WI38 (cell line): ENCODE measurements around the gene ZNF775.
"Not testable (repeated sequence)": the region's sequence is repeated elsewhere in the genome, so short reads cannot be mapped to it uniquely, and the experiment has no call there.

Experiments used
- H3K4me3 ChIP-seq: 2 replicates; pipeline ENCODE4 v1.5.1; 2011; ENCODE audit warnings: low read depth, mild to moderate bottlenecking, control low read depth, low read length
- CTCF ChIP-seq: IDR thresholded peaks from 2 replicates; pipeline ENCODE4 v1.5.1; 2012; ENCODE audit warnings: low read depth, mild to moderate bottlenecking, control low read depth, low read length

The ZNF775 gene

GRCh38 chr7:150383710-150384397 is 4.7 kb downstream of the ZNF775 start:
- H3K4me3 ChIP-seq: no peak overlapping the region

GRCh38 chr7:150384406-150385301 is 5.5 kb downstream of the ZNF775 start:
- H3K4me3 ChIP-seq: no peak overlapping the region
- TF ChIP-seq CTCF: no peak

More at GRCh38 chr7:150383710-150384397, 4.7 kb downstream of the ZNF775 start:
- no peak for TF ChIP-seq CTCF

GRCh38 chr7:150385302-150385723 is 6.2 kb downstream of the ZNF775 start:
- no peak for TF ChIP-seq CTCF

GRCh38 chr7:150385884-150386283 is 6.8 kb downstream of the ZNF775 start:
- H3K4me3 ChIP-seq: not testable (repeated sequence)

More at GRCh38 chr7:150385302-150385723, 6.2 kb downstream of the ZNF775 start:
- no peak overlapping the region for H3K4me3 ChIP-seq

- no peak overlapping the region for H3K4me3 ChIP-seq
- no peak for TF ChIP-seq CTCF
These were observed 9.2 kb downstream of the ZNF775 start for GRCh38 chr7:150388306-150388705.

- no peak overlapping the region for H3K4me3 ChIP-seq
- TF ChIP-seq CTCF: peak; percentile 59
These were observed 9.8 kb downstream of the ZNF775 start for GRCh38 chr7:150388709-150389531.

GRCh38 chr7:150389532-150389816 is 10.3 kb downstream of the ZNF775 start:
- no peak for TF ChIP-seq CTCF
- H3K4me3 ChIP-seq: no peak overlapping the region
